SIG-M5 treated with dmso at 0.1 percent for 504 hours (cell line): Measurements from ENCODE around the gene INF2.
"Not testable (repeated sequence)": the region's sequence is repeated elsewhere in the genome, so short reads cannot be mapped to it uniquely, and the experiment has no call there.

Experiments used
- DNase-seq: peaks from one replicate; lab custom pipeline; 2025; ENCODE audit not compliant: unreplicated experiment; lab: John Stamatoyannopoulos, UW

INF2 gene

GRCh38 chr14:104689109-104689880 is at the start of gene INF2:
Gene INF2, plus strand, starts transcription at chr14:104689618. Its CDS starts 11,748 bp downstream, at chr14:104701366.
- peak; percentile 14 for DNase-seq

- DNase-seq = peak; percentile 61
Measured at GRCh38 chr14:104639885-104640548, 49.4 kb upstream of the INF2 start.

GRCh38 chr14:104640681-104641080 is 48.7 kb upstream of the INF2 start:
- no peak for DNase-seq

GRCh38 chr14:104641753-104642539 is 47.5 kb upstream of the INF2 start:
- DNase-seq = no peak

GRCh38 chr14:104642540-104642868 is 46.9 kb upstream of the INF2 start:
- no peak for DNase-seq

- DNase-seq = no peak
Measured at GRCh38 chr14:104643306-104643705, 46.1 kb upstream of the INF2 start.

GRCh38 chr14:104644091-104644635 is 45.3 kb upstream of the INF2 start:
- DNase-seq = no peak

- DNase-seq = no peak
Measured at GRCh38 chr14:104644656-104645378, 44.6 kb upstream of the INF2 start.

GRCh38 chr14:104647467-104648043 is 41.9 kb upstream of the INF2 start:
- DNase-seq = peak; percentile 51

- peak; percentile 30 for DNase-seq
Measured at GRCh38 chr14:104650057-104650980, 39.1 kb upstream of the INF2 start.

GRCh38 chr14:104650981-104651875 is 38.2 kb upstream of the INF2 start:
- no peak for DNase-seq

- DNase-seq = no peak
Measured at GRCh38 chr14:104651876-104652260, 37.5 kb upstream of the INF2 start.

GRCh38 chr14:104652386-104652785 is 37.0 kb upstream of the INF2 start:
- DNase-seq = no peak

GRCh38 chr14:104653130-104653920 is 36.1 kb upstream of the INF2 start:
- DNase-seq = not testable (repeated sequence)

- no peak for DNase-seq
Measured at GRCh38 chr14:104654119-104654518, 35.3 kb upstream of the INF2 start.

- no peak for DNase-seq
Measured at GRCh38 chr14:104655128-104655848, 34.1 kb upstream of the INF2 start.
